ENCODE data around the gene TC2N.
"Not testable (repeated sequence)": the region's sequence is repeated elsewhere in the genome, so short reads cannot be mapped to it uniquely, and the experiment has no call there.

The TC2N gene

DNA sequence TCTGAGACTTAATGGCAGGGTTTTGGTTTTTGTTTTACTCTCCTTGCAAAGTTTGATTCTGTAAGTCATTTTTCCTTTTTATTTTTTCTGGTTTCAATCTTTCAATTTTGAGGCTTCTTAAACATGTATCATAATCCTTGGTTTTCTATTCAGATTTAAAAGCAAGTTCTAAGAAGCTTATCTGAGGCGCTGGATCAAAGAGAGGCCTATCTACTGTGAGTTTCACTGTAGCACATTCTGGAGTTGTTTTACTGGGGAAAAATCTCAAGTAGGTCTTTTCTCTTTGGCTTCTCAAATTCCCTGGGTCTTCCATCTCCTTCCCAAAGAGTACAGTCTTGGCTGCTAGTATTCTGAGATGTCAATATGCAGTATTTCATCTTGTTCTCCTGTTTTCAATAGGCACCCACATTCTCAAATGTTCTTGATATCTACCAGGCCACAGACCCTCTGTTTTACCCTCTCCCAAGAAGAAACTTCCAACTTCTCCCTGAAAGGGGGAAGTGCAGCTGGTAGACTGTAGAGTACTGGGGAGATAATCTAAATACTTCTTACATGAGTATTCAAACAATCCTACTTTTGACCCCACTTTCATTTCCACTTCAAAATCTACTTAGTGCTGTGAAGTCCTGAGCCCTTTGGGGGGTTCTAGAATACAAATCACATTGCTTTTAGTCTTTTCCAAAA, 124.6 kb downstream of the TC2N start:
- Histone ChIP-seq H3K4me2 (ENCODE audit: low read length) (no peak overlapping the region), H3K27ac (ENCODE audit: low read length) (no peak overlapping the region), H3K4me3 (ENCODE audit: low read length) (no peak overlapping the region), H3K79me2 (ENCODE audit: low read length) (no peaks in the 10 kb centered on the region), H3K36me3 (replicated peaks; ENCODE audit: low read depth, low read length) (no peaks in the 10 kb centered on the region), H3K4me1 (ENCODE audit: low read length) (no peaks in the 10 kb centered on the region), H3K27me3 (ENCODE audit: low read depth, low read length) (no peaks in the 10 kb centered on the region), H4K20me1 (ENCODE audit: insufficient read depth, low read length) (no peaks in the 10 kb centered on the region), H2AFZ (ENCODE audit: low read depth, low read length) (no peak overlapping the region), H3K9me3 (ENCODE audit: insufficient read depth, low read length) (no peaks in the 10 kb centered on the region), H3K9ac (ENCODE audit: low read length) (no peak overlapping the region)
- TF ChIP-seq, protein P1, sequence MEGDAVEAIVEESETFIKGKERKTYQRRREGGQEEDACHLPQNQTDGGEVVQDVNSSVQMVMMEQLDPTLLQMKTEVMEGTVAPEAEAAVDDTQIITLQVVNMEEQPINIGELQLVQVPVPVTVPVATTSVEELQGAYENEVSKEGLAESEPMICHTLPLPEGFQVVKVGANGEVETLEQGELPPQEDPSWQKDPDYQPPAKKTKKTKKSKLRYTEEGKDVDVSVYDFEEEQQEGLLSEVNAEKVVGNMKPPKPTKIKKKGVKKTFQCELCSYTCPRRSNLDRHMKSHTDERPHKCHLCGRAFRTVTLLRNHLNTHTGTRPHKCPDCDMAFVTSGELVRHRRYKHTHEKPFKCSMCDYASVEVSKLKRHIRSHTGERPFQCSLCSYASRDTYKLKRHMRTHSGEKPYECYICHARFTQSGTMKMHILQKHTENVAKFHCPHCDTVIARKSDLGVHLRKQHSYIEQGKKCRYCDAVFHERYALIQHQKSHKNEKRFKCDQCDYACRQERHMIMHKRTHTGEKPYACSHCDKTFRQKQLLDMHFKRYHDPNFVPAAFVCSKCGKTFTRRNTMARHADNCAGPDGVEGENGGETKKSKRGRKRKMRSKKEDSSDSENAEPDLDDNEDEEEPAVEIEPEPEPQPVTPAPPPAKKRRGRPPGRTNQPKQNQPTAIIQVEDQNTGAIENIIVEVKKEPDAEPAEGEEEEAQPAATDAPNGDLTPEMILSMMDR (IDR thresholded peaks at IDR 0.05; ENCODE audit: low read depth, low read length), result no peak
- no peak for TF ChIP-seq EZH2phosphoT487 (IDR thresholded peaks at IDR 0.05; ENCODE audit: low read depth)

DNA sequence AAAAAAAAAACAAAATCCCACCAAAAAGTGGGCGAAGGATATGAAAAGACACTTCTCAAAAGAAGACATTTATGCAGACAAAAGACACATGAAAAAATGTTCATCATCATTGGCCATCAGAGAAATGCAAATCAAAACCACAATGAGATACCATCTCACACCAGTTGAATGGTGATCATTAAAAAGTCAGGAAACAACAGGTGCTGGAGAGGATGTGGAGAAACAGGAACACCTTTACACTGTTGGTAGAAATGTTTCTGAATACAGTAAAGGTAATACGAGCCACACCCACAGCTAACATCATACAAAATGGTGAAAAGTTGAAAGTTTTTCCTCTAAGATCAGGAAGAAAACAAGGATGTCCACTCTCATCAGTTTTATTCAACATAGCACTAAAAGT, 127.5 kb downstream of the TC2N start:
- H3K4me3 ChIP-seq (ENCODE audit: low read length); H3K27me3 ChIP-seq (ENCODE audit: low read depth, low read length); H4K20me1 ChIP-seq (ENCODE audit: insufficient read depth, low read length); H3K9me3 ChIP-seq (ENCODE audit: insufficient read depth, low read length); H3K4me2 ChIP-seq (ENCODE audit: low read length); H2AFZ ChIP-seq (ENCODE audit: low read depth, low read length); H3K9ac ChIP-seq (ENCODE audit: low read length); H3K79me2 ChIP-seq (ENCODE audit: low read length); H3K4me1 ChIP-seq (ENCODE audit: low read length); H3K36me3 ChIP-seq (replicated peaks; ENCODE audit: low read depth, low read length); H3K27ac ChIP-seq (ENCODE audit: low read length): not testable (repeated sequence)

DNA sequence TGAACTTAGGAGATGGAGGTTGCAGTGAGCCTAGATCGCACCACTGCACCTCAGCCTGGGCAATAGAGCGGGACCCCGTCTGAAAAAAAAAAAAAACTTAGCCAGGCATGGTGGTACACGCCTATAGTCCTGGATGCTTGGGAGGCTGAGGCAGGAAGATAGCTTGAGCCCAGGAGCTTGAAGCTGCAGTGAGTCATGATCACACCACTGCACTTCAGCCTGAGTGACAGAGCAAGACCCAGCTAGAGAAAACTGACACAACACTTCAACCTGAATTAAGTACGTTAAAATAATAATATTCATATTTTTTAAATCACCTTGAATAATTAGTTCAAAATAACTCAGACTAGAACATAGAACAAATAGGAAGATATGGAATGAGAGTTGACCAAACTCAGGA, 129.7 kb downstream of the TC2N start:
- H2AFZ ChIP-seq (ENCODE audit: low read depth, low read length), result no peak overlapping the region
- H3K4me3 ChIP-seq (ENCODE audit: low read length), result no peak overlapping the region
- no peak overlapping the region for H3K4me2 ChIP-seq (ENCODE audit: low read length)
- H3K9me3 ChIP-seq (ENCODE audit: insufficient read depth, low read length), result 0 out of 2 replicates have a peak, but pooled peaks cover 3% of the 10 kb centered on the region
- no peak overlapping the region for H3K27ac ChIP-seq (ENCODE audit: low read length)
- no peaks in the 10 kb centered on the region for H3K36me3 ChIP-seq (replicated peaks; ENCODE audit: low read depth, low read length)
- H3K27me3 ChIP-seq (ENCODE audit: low read depth, low read length), result no peaks in the 10 kb centered on the region
- TF ChIP-seq EZH2phosphoT487 (IDR thresholded peaks at IDR 0.05; ENCODE audit: low read depth), result no peak
- TF ChIP-seq, protein P1 (IDR thresholded peaks at IDR 0.05; ENCODE audit: low read depth, low read length), result no peak
- no peak overlapping the region for H3K9ac ChIP-seq (ENCODE audit: low read length)
- H4K20me1 ChIP-seq (ENCODE audit: insufficient read depth, low read length), result no peaks in the 10 kb centered on the region
- H3K79me2 ChIP-seq (ENCODE audit: low read length), result no peaks in the 10 kb centered on the region
- no peaks in the 10 kb centered on the region for H3K4me1 ChIP-seq (ENCODE audit: low read length)

DNA sequence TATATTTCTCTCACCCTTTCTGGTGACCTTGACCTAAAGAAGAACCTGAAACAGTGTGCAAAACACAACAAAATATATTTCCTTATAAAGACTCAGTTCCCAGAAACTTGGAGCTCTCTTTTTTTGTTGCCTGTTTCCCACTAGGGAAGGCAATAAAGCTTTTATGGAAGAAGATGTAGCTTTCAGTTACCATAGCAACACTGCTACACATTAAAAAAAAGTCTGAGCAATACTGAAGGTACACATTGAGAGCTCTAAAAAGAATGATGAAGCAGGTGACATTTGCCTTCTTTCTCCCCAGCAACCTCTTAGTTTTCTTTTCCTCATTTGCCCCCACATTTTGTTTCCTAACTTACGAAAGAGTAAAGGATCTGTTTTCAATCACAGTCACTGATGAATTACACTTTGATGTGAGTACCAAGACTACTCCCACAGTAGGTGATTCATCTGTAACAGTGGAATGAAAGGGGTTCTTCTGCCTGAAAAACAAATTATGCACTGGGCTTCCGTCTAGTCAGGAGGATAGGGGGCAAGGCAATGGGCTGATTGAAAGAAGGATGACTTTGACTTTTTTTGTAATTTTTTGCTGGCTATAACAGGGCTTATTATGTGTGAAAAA, 134.4 kb downstream of the TC2N start:
- Histone ChIP-seq H4K20me1 (ENCODE audit: insufficient read depth, low read length) (no peaks in the 10 kb centered on the region), H3K4me3 (ENCODE audit: low read length) (no peak overlapping the region), H2AFZ (ENCODE audit: low read depth, low read length) (no peak overlapping the region), H3K27me3 (ENCODE audit: low read depth, low read length) (no peaks in the 10 kb centered on the region), H3K27ac (ENCODE audit: low read length) (no peak overlapping the region), H3K9me3 (ENCODE audit: insufficient read depth, low read length) (0 out of 2 replicates have a peak, but pooled peaks cover 3% of the 10 kb centered on the region), H3K4me2 (ENCODE audit: low read length) (no peak overlapping the region), H3K4me1 (ENCODE audit: low read length) (no peaks in the 10 kb centered on the region), H3K9ac (ENCODE audit: low read length) (no peak overlapping the region), H3K36me3 (replicated peaks; ENCODE audit: low read depth, low read length) (no peaks in the 10 kb centered on the region), H3K79me2 (ENCODE audit: low read length) (no peaks in the 10 kb centered on the region)
- TF ChIP-seq, protein P1 (IDR thresholded peaks at IDR 0.05; ENCODE audit: low read depth, low read length), result no peak
- no peak for TF ChIP-seq EZH2phosphoT487 (IDR thresholded peaks at IDR 0.05; ENCODE audit: low read depth)

Data from OCI-LY3 (cell line).